ENCODE measurements around the gene VENTX. TPM values are rescaled to one million over a fixed set of nuclear protein-coding genes. Genes with fewer than 3 reads are reported as not detected.

Gene VENTX
- total RNA-seq, 2 donors from 2014 or later: 0.44 to 0.63 TPM

GRCh38 chr10:133226251-133226808 is 11.3 kb upstream of the VENTX start:
- Histone ChIP-seq H3K27me3 (peaks cover 0 to 15% of the 10 kb centered on the region in 2 donors), H3K27ac (no peak overlapping the region), H3K9me3 (no peaks in the 10 kb centered on the region), H3K4me1 (peaks cover 0 to 7% of the 10 kb centered on the region in 2 donors), H3K4me3 (no peak overlapping the region), H3K36me3 (no peaks in the 10 kb centered on the region)
- DNase-seq (ENCODE audit: low spot score): no peak
- no peak for TF ChIP-seq CTCF (IDR thresholded peaks at IDR 0.05)

- DNase-seq (ENCODE audit: low spot score): no peak
- Histone ChIP-seq H3K4me3 (no peak overlapping the region), H3K27ac (no peak overlapping the region), H3K27me3 (peaks cover 0 to 15% of the 10 kb centered on the region in 2 donors), H3K36me3 (no peaks in the 10 kb centered on the region), H3K9me3 (no peaks in the 10 kb centered on the region), H3K4me1 (peaks cover 0 to 7% of the 10 kb centered on the region in 2 donors)
- TF ChIP-seq CTCF (IDR thresholded peaks at IDR 0.05): no peak
These were observed 10.4 kb upstream of the VENTX start for GRCh38 chr10:133227256-133227655.

GRCh38 chr10:133229265-133230043 is 8.2 kb upstream of the VENTX start:
- TF ChIP-seq CTCF (IDR thresholded peaks at IDR 0.05): no peak
- Histone ChIP-seq H3K4me3 (no peak overlapping the region), H3K36me3 (no peaks in the 10 kb centered on the region), H3K4me1 (peaks cover 0 to 7% of the 10 kb centered on the region in 2 donors), H3K27me3 (peaks cover 0 to 15% of the 10 kb centered on the region in 2 donors), H3K9me3 (no peaks in the 10 kb centered on the region), H3K27ac (no peak overlapping the region)
- DNase-seq (ENCODE audit: low spot score): no peak

- peak within 1 kb of the TSS in 1 of 2 donors; percentile 29 for H3K4me3 ChIP-seq
- peaks cover 0 to 15% of the 10 kb centered on the region in 2 donors for H3K27me3 ChIP-seq
- H3K9me3 ChIP-seq: no peaks in the 10 kb centered on the region
- no peak for TF ChIP-seq CTCF (IDR thresholded peaks at IDR 0.05)
- no peak within 1 kb of the TSS for H3K27ac ChIP-seq
- no peaks in the 10 kb centered on the region for H3K36me3 ChIP-seq
- H3K4me1 ChIP-seq: peaks cover 0 to 7% of the 10 kb centered on the region in 2 donors
- DNase-seq (ENCODE audit: low spot score): no peak
These were observed 7.7 kb upstream of the VENTX start, which contains the start of gene UTF1 for GRCh38 chr10:133230044-133230361. Gene UTF1, plus strand, starts transcription at chr10:133230217. Its CDS starts 72 bp downstream, at chr10:133230289.

- Histone ChIP-seq H3K4me3 (peak overlapping the region in 1 of 2 donors; percentile 29), H3K27ac (no peak overlapping the region), H3K27me3 (peaks cover 0 to 15% of the 10 kb centered on the region in 2 donors), H3K36me3 (no peaks in the 10 kb centered on the region), H3K4me1 (peaks cover 0 to 12% of the 10 kb centered on the region in 2 donors), H3K9me3 (no peaks in the 10 kb centered on the region)
- DNase-seq (ENCODE audit: low spot score): no peak
- TF ChIP-seq CTCF (IDR thresholded peaks at IDR 0.05): no peak
These were observed 7.1 kb upstream of the VENTX start for GRCh38 chr10:133230387-133231195.

Measured in right atrium auricular region (tissue), 2 donors.